ENCODE results near the gene DIPK1B. TPM values are rescaled to one million over a fixed set of nuclear protein-coding genes. Genes with fewer than 3 reads are reported as not detected.

The DIPK1B gene
- polyA plus RNA-seq, 1 of the 3 experiments (the other 2 are of a cell fraction): 24.5 TPM

GRCh38 chr9:136762915-136763648 is 50.7 kb downstream of the DIPK1B start (continued):
- TF ChIP-seq USF1 (IDR thresholded peaks at IDR 0.05; ENCODE audit: borderline replicate concordance, low read depth): no peak
- no peak for TF ChIP-seq CHD2 (IDR thresholded peaks at IDR 0.05; ENCODE audit: low read length, partially characterized antibody)
- no peak for TF ChIP-seq RAD21 (IDR thresholded peaks at IDR 0.05; ENCODE audit: low read length)
- TF ChIP-seq MXI1 (IDR thresholded peaks at IDR 0.05; ENCODE audit: low read depth, low read length): no peak
- no peak for TF ChIP-seq TEAD4 (IDR thresholded peaks at IDR 0.05; ENCODE audit: borderline replicate concordance, insufficient read depth)

GRCh38 chr9:136763649-136764035 is 51.3 kb downstream of the DIPK1B start:
- no peak overlapping the region for H3K27ac ChIP-seq (ENCODE audit: low read depth in 2 of 2, low read length in 1 of 2)
- no peaks in the 10 kb centered on the region for H4K20me1 ChIP-seq (ENCODE audit: insufficient read depth)
- H3K4me3 ChIP-seq (ENCODE audit: low read depth in 2 of 2, low read length in 1 of 2): no peak overlapping the region
- no peaks in the 10 kb centered on the region for H3F3A ChIP-seq (replicated peaks; ENCODE audit: insufficient read depth)
- H3K9me3 ChIP-seq: no peaks in the 10 kb centered on the region
- H3K79me2 ChIP-seq (ENCODE audit: insufficient read depth): no peaks in the 10 kb centered on the region
- POLR2A ChIA-PET: no interaction called here
- 100% methylated on average over 4 of the region's 14 CpGs for WGBS (ENCODE audit: low lambda C conversion rate)
- H2AFZ ChIP-seq (ENCODE audit: low read depth): no peak overlapping the region
- peaks cover 0 to 11% of the 10 kb centered on the region in 2 experiments; a peak in 1 of 4 replicates for H3K4me1 ChIP-seq (ENCODE audit: control insufficient read depth in 1 of 2, insufficient read depth in 2 of 2, low read depth in 1 of 2, low read length in 1 of 2)
- H3K36me3 ChIP-seq (replicated peaks in 1 of 2; ENCODE audit: control insufficient read depth in 1 of 2, insufficient read depth in 2 of 2, low read length in 1 of 2): no peaks in the 10 kb centered on the region
- TF ChIP-seq RXRA (IDR thresholded peaks at IDR 0.05; ENCODE audit: borderline replicate concordance, low read depth) (no peak), USF2 (IDR thresholded peaks at IDR 0.05; ENCODE audit: borderline replicate concordance, low read depth, low read length) (no peak), POLR2AphosphoS5 (IDR thresholded peaks at IDR 0.05; ENCODE audit: low read depth, low read length) (no peak), FOXJ3 (CRISPR knock-in tag; IDR thresholded peaks at IDR 0.05) (no peak), REST (IDR thresholded peaks at IDR 0.05; ENCODE audit: low read depth, low read length) (no peak), SIN3A (IDR thresholded peaks at IDR 0.05; ENCODE audit: borderline replicate concordance, low read depth, low read length) (no peak), USF1 (IDR thresholded peaks at IDR 0.05; ENCODE audit: borderline replicate concordance, low read depth) (no peak), JUND (IDR thresholded peaks at IDR 0.05) (no peak), NFIC (IDR thresholded peaks at IDR 0.05; ENCODE audit: borderline replicate concordance) (no peak), GABPA (IDR thresholded peaks at IDR 0.05; ENCODE audit: low read depth) (no peak), EZH2phosphoT487 (IDR thresholded peaks at IDR 0.05; ENCODE audit: borderline replicate concordance, low read depth) (no peak), RAD21 (IDR thresholded peaks at IDR 0.05; ENCODE audit: low read length) (no peak), EP300 (IDR thresholded peaks at IDR 0.05; ENCODE audit: borderline replicate concordance in 1 of 2, low read depth in 1 of 2, low read length in 1 of 2) (no peak)
- no peak overlapping the region for H3K9ac ChIP-seq
- no peak for DNase-seq
- CTCF ChIA-PET: interaction anchor here (0.8 to 1.9 kb wide), 4 partner anchors 16 to 29 kb away, joined by 3 to 5 read pairs (median 3); no protein-coding TSS in a partner anchor
- H3K27me3 ChIP-seq (ENCODE audit: insufficient read depth): no peaks in the 10 kb centered on the region; the same call in 1 of the 2 replicates
- no peaks in the 10 kb centered on the region for H3K9me2 ChIP-seq
- no peak overlapping the region for H3K4me2 ChIP-seq

Measured in SK-N-SH (cell line).